MCF 10A (cell line): ENCODE results near the gene GRIN1. TPM values are rescaled to one million over a fixed set of nuclear protein-coding genes. Genes with fewer than 3 reads are reported as not detected.

Source experiments
- BruUV-seq: library from RNA; stranded (reverse); fragments of 400-500 nt; replicated peaks from 2 replicates; lab custom pipeline; 2021; lab: Mats Ljungman, UMichigan
- CTCF ChIA-PET: fragments of 300-600 bp; sonication (Branson Sonifier 250); formaldehyde crosslinking; extraction: SDS; loops from one replicate; lab custom pipeline; 2021; ENCODE audit warnings: antibody characterized with exemption, inconsistent platforms; lab: Yijun Ruan, JAX
- POLR2A ChIA-PET: fragments of 300-600, 350-650 bp; sonication (Branson Sonifier 250); formaldehyde crosslinking; extraction: SDS; loops from one replicate; lab custom pipeline; 2020; ENCODE audit warnings: antibody characterized with exemption, inconsistent platforms; lab: Yijun Ruan, JAX
- DNase-seq: peaks from one replicate; pipeline ENCODE4 v3.0.0-alpha.2; 2018; ENCODE audit not compliant: unreplicated experiment
- H3K27ac Mint-ChIP-seq: one replicate; pipeline ENCODE4 v1.8.0; 2022; ENCODE audit warnings: mild to moderate bottlenecking, low read depth, mixed read lengths; ENCODE audit not compliant: unreplicated experiment
- H3K27me3 Mint-ChIP-seq: one replicate; pipeline ENCODE4 v1.8.0; 2022; ENCODE audit warnings: mixed read lengths; ENCODE audit not compliant: insufficient read depth, unreplicated experiment
- H3K36me3 Mint-ChIP-seq: one replicate; pipeline ENCODE4 v1.8.0; 2022; ENCODE audit warnings: mild to moderate bottlenecking, moderate library complexity, mixed read lengths; ENCODE audit not compliant: insufficient read depth, unreplicated experiment
- H3K4me1 Mint-ChIP-seq: one replicate; pipeline ENCODE4 v1.8.0; 2022; ENCODE audit warnings: mixed read lengths; ENCODE audit not compliant: insufficient read depth, unreplicated experiment
- H3K4me3 Mint-ChIP-seq: one replicate; pipeline ENCODE4 v1.8.0; 2022; ENCODE audit warnings: mild to moderate bottlenecking, moderate library complexity, mixed read lengths; ENCODE audit not compliant: unreplicated experiment
- H3K9me3 Mint-ChIP-seq: one replicate; pipeline ENCODE4 v1.8.0; 2022; ENCODE audit warnings: mixed read lengths; ENCODE audit not compliant: unreplicated experiment
- CTCF ChIP-seq: fragments of 200-600 bp; IDR thresholded peaks from one replicate; pipeline ENCODE4 v1.8.0; 2022; ENCODE audit warnings: antibody characterized with exemption, mild to moderate bottlenecking; ENCODE audit not compliant: unreplicated experiment
- intact Hi-C: fragments of 100-400 bp; cut with micrococcal nuclease; formaldehyde crosslinking; loops from 2 replicates; pipeline ENCODE4 v1.14.1; 2022
- total RNA-seq: library from RNA; stranded (reverse); gene quantifications from 2 replicates; pipeline ENCODE4 v1.2.3, GENCODE V29; 2022

Gene GRIN1
- total RNA-seq, 1 experiment from 2014 or later, result 1.4 TPM

GRCh38 chr9:137161558-137162486 is 22.9 kb downstream of the GRIN1 start:
- ChIA-PET POLR2A (no interaction called here), CTCF (interaction anchor here (0.6 kb wide), 1 partner anchor 218 kb away, joined by 4 read pairs; no protein-coding TSS in a partner anchor)
- Mint-ChIP-seq H3K27ac (no peak overlapping the region), H3K4me3 (no peak overlapping the region), H3K9me3 (no peaks in the 10 kb centered on the region), H3K36me3 (no peaks in the 10 kb centered on the region), H3K4me1 (no peaks in the 10 kb centered on the region), H3K27me3 (peaks cover 33% of the 10 kb centered on the region)
- intact Hi-C loops, result no loop called here
- no peak for TF ChIP-seq CTCF
- no peak for DNase-seq
- BruUV-seq, result no TSS peak

GRCh38 chr9:137162505-137163364 is 23.8 kb downstream of the GRIN1 start:
- Mint-ChIP-seq H3K27ac (no peak overlapping the region), H3K4me1 (no peaks in the 10 kb centered on the region), H3K4me3 (peak overlapping the region; percentile 68), H3K36me3 (no peaks in the 10 kb centered on the region), H3K27me3 (peaks cover 35% of the 10 kb centered on the region), H3K9me3 (no peaks in the 10 kb centered on the region)
- POLR2A ChIA-PET, result no interaction called here
- DNase-seq, result peak; percentile 27
- CTCF ChIA-PET, result interaction anchor here (0.5 to 1.0 kb wide), 2 partner anchors 68 to 74 kb away, joined by 3 read pairs; partner anchors contain the start of gene SLC34A3
- no peak for TF ChIP-seq CTCF
- intact Hi-C loops, result no loop called here
- no TSS peak for BruUV-seq

- BruUV-seq, result no TSS peak
- Mint-ChIP-seq H3K27me3 (peaks cover 29% of the 10 kb centered on the region), H3K27ac (no peak overlapping the region), H3K4me1 (no peaks in the 10 kb centered on the region), H3K4me3 (peak overlapping the region; percentile 68), H3K36me3 (no peaks in the 10 kb centered on the region), H3K9me3 (no peaks in the 10 kb centered on the region)
- ChIA-PET POLR2A (no interaction called here), CTCF (interaction anchor here (0.5 to 1.0 kb wide), 2 partner anchors 67 to 73 kb away, joined by 3 read pairs; partner anchors contain the start of gene SLC34A3)
- TF ChIP-seq CTCF, result no peak
- intact Hi-C loops, result no loop called here
- peak; percentile 36 for DNase-seq
Observed at GRCh38 chr9:137163365-137163715, 24.4 kb downstream of the GRIN1 start.

DNA sequence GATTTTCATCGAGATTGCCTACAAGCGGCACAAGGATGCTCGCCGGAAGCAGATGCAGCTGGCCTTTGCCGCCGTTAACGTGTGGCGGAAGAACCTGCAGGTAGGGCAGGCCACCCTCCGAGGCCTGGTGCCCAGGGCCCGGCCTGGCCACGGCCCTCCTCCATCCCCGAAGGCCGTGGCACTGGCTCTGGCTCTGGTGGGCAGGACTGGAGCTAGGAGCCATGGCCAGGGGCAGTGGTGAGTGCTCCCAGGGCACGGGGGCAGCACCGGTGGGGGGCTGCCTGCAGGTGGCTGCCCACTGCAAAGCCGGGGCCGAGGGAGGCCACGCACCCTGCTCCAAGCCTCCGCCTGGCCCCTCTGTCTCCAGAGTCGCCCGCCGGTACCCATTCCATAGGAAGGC is 24.9 kb downstream of the GRIN1 start:
- no peaks in the 10 kb centered on the region for H3K36me3 Mint-ChIP-seq
- peaks cover 24% of the 10 kb centered on the region for H3K27me3 Mint-ChIP-seq
- POLR2A ChIA-PET, result no interaction called here
- no peaks in the 10 kb centered on the region for H3K4me1 Mint-ChIP-seq
- intact Hi-C loops, result no loop called here
- H3K27ac Mint-ChIP-seq, result no peak overlapping the region
- H3K4me3 Mint-ChIP-seq, result peak overlapping the region; percentile 68
- CTCF ChIA-PET, result interaction anchor here (0.5 to 1.0 kb wide), 2 partner anchors 67 to 73 kb away, joined by 3 read pairs; partner anchors contain the start of gene SLC34A3
- DNase-seq, result no peak
- no peaks in the 10 kb centered on the region for H3K9me3 Mint-ChIP-seq
- no TSS peak for BruUV-seq
- TF ChIP-seq CTCF, result no peak
